ENCODE measurements around the gene AKT3.
"Not testable (repeated sequence)": the region's sequence is repeated elsewhere in the genome, so short reads cannot be mapped to it uniquely, and the experiment has no call there.

AKT3 gene

GRCh38 chr1:243850202-243850451 is at the start of gene AKT3:
Gene AKT3, minus strand, starts transcription at chr1:243850243. Its CDS starts 7,073 bp downstream, at chr1:243843170.
- no peak for DNase-seq (ENCODE audit: low read depth in 2 of 2)

- DNase-seq (ENCODE audit: low read depth in 2 of 2): no peak
Measured at GRCh38 chr1:243898278-243898677, 48.2 kb upstream of the AKT3 start.

- DNase-seq (ENCODE audit: low read depth in 2 of 2): no peak
Measured at GRCh38 chr1:243896313-243896712, 46.3 kb upstream of the AKT3 start.

GRCh38 chr1:243892456-243892855 is 42.4 kb upstream of the AKT3 start:
- DNase-seq (ENCODE audit: low read depth in 2 of 2): no peak

GRCh38 chr1:243890576-243890975 is 40.5 kb upstream of the AKT3 start:
- no peak for DNase-seq (ENCODE audit: low read depth in 2 of 2)

DNA sequence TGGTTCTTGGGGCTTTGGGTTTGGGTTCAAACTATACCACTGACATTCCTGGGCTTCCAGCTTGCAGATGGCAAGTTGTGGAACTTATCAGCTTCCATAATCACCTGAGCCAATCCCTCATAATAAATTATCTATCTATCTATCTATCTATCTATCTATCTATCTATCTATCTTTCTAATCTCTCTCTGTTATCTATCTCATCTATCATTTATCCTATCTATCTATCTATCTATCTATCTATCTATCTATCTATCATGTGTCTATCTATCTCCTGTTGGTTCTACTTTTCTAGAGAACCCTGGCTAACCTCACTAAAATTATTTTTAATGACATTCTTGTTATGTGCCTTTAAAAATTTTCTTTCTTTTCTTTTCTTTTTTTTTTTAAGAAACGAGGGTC is 35.8 kb upstream of the AKT3 start:
- no peak for DNase-seq (ENCODE audit: low read depth in 2 of 2)

GRCh38 chr1:243884603-243885002 is 34.6 kb upstream of the AKT3 start:
- no peak for DNase-seq (ENCODE audit: low read depth in 2 of 2)

DNA sequence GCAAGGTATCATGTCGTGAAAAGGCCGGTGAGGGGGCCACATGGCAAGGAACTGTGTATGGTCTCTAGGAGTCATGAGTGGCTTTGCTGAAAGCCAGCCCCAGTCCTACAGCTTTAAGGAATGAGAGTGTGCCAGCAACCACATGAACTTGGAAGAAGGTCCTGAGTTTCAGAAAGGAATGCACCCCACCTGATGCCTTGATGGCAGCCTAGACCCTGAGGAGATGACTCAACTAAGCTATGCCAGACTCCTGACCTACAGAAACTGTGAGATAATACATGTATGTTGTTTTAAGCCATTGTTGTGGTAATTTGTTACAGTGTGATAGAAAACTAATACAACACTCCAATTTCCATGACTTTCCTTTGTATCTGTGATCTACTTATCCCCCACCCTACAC is 33.5 kb upstream of the AKT3 start:
- no peak for DNase-seq (ENCODE audit: low read depth in 2 of 2)

DNA sequence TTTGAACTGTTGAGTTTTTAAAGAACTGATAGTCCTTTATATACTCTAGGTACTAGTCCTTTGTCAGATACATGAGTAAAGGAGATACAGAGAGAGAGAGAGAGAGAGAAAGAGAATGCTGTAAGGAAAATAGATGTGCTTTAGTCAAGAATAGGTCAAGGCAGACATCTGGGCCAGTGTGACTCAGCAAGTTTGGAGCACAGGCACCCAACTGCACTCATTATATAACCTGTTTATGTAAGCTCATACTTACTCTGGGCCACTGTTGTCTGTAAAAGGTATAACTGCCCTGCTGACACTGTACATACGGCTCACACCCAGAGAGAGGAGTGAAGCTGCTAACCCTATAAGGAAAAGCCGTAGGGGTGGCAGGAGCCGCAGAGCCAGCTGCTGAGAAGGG is 32.2 kb upstream of the AKT3 start:
- no peak for DNase-seq (ENCODE audit: low read depth in 2 of 2)

GRCh38 chr1:243877058-243877457 is 27.0 kb upstream of the AKT3 start:
- not testable (repeated sequence) for DNase-seq (ENCODE audit: low read depth in 2 of 2)

DNA sequence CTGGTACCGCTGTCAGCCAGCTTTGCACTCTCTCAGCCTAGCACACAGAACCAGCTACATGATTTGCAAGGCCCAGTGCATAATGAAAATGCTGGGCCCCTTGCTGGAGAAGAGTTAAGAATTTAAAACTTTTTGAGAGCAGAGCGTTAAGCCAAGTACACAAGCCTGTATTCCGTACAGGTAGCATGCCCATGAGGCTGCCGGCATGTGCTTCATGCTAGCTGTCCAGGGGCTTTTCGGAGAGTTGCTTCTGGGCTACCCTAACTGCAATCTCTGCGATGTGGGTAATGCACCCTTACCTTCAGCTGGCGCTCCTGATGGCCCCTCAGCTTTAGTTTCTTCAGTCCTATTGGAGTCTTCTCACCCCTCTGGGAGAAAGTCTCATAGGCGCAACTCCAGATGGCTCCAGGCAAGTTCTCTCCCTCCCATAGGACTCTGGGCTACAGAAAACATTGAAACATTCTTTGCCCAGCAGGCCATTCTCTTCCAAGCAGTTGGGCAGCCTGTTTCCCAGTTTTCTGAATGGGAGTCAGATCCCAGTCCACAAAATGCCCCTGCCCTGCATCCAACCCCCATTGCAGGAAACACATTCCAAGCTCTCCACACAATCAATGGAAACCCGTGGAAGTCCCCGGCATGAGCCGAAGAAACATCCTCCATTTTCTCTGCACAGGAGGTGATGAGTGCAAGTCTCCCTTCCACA is 5.7 kb upstream of the AKT3 start:
- DNase-seq (ENCODE audit: low read depth in 2 of 2): no peak

DNA sequence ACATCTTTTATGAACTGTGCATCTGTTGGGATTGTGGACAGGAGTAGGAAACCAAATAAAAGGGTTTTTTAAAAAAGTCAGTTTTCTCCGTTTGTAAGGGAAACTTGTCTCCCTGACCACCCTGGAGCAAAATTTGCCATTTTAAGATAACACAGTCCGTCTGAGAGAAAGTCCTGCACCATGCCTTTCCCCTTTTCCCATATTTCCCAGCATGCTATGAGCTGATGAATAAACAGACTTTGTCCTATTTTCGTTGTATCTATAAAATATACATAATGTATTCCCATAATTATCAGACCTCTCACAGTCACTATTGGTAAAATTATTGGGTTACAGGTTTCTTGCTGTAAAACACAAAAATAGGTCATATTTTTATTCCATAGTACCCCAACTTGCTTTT is 1.7 kb upstream of the AKT3 start:
- no peak for DNase-seq (ENCODE audit: low read depth in 2 of 2)

- no peak for DNase-seq (ENCODE audit: low read depth in 2 of 2)
Measured at GRCh38 chr1:243851257-243851756, 1.3 kb upstream of the AKT3 start.

GRCh38 chr1:243850452-243851256 is 611 bp upstream of the AKT3 start:
- peak; percentile 65 to 71 for DNase-seq (ENCODE audit: low read depth in 2 of 2)

DNA sequence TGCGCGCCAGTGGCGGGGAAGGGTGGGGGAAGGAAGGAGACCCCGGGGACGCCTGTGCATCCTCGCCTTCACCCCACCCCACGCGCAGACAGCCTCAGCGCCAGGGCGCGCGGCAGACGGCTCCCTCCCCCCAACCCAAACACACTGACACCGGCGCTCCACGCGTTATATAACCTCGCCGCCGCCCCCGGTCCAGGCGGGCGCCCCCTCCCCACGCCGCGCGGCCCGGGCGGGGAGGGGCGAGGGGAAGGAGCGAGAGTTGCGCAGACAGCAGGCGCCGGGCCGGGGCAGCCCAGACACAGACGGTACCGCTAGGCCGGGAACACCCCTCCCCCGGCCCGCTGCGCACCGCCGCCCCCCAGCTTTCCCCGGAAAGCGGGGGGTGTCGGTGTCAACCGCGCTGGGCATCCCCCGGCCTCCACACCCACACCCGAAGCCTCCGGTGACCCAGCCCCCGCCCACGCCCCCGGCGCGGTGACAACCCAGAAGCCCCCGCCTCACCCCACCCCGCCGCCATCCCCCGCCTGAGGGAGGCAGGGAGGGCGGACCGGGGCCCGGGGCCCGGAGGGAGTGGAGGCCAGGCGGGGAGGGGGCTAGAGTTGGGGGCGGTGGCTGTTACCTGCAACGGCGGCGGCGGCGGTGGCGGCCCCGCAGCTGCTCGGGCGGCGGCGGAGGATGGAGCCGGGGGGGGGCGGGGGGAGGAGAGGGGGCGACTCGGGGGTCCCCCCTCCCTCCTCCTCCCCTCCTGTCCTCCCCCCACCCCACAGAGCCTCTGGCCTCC is 432 bp downstream of the AKT3 start:
- DNase-seq (ENCODE audit: low read depth in 2 of 2): peak; percentile 36 to 53

- DNase-seq (ENCODE audit: low read depth in 2 of 2): peak; percentile 7 to 11
Measured at GRCh38 chr1:243848858-243849420, 1.1 kb downstream of the AKT3 start.

- DNase-seq (ENCODE audit: low read depth in 2 of 2): no peak
Measured at GRCh38 chr1:243848165-243848857, 1.7 kb downstream of the AKT3 start.

GRCh38 chr1:243846761-243847160 is 3.3 kb downstream of the AKT3 start:
- DNase-seq (ENCODE audit: low read depth in 2 of 2): no peak

- no peak for DNase-seq (ENCODE audit: low read depth in 2 of 2)
Measured at GRCh38 chr1:243845888-243846287, 4.2 kb downstream of the AKT3 start.

DNA sequence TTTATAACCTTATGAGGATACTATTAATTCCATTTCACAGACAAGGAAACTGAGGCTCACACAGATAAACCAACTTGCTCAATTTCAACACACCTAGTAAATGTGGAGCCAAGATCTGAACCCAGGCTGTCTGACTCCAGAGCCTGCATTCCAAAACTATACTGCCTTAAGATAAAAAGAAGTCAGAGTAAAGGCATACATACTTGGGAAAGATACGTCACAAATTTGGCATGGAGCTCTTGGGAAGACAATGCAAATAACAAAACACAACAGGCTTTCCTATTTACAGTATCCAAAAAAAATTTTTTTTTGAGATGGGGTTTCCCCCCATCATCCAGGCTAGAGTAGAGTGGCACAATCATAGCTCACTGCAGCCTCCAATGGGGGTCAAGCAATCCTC is 5.9 kb downstream of the AKT3 start:
- no peak for DNase-seq (ENCODE audit: low read depth in 2 of 2)

DNA sequence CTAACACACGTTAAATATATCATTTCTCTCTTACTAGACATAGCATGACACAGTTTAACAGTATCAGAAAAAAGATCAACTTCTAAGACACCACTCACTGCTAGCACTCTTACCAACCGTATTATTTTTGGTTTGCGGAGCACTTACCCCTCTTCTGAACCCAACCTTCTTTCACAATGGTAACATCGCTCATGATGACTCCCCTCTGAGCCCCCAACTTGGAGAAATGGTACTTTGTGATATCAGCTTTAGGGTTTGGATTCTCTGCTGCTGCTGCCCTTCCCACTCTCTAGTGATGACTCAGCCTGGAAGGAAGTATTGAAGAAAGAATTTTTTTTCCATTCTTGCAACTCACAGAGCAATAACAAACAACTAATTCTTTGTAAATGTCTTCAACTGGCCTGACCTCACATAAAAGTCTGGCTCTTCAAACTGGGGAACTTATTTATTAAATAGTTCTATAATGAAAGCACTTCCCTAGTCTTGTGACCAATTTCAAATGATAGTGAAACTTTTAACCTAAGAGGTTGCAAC is 7.0 kb downstream of the AKT3 start:
- DNase-seq (ENCODE audit: low read depth in 2 of 2): peak in 1 of 2 donors; percentile 6
